H9 (cell line): ENCODE measurements around the gene VPS45. TPM values are rescaled to one million over a fixed set of nuclear protein-coding genes. Genes with fewer than 3 reads are reported as not detected.

Experiments used
- DNase-seq: peaks from one replicate; pipeline ENCODE4 v3.0.0-alpha.2; 2017
- H2AFZ ChIP-seq: one replicate; pipeline ENCODE4 v1.6.1; 2013; ENCODE audit warnings: mild to moderate bottlenecking, low read length, control low read depth, moderate library complexity
- H2AK5ac ChIP-seq: 2 replicates; pipeline ENCODE4 v1.6.1; 2013; ENCODE audit warnings: low read length, control low read depth, mixed read lengths; ENCODE audit not compliant: insufficient read length
- H2BK120ac ChIP-seq: one replicate; pipeline ENCODE4 v1.6.1; 2013; ENCODE audit warnings: low read depth, mild to moderate bottlenecking, low read length, control low read depth, inconsistent platforms; ENCODE audit not compliant: poor library complexity, severe bottlenecking
- H2BK12ac ChIP-seq: 2 replicates; pipeline ENCODE4 v1.6.1; 2013; ENCODE audit warnings: low read length, control low read depth, mixed read lengths, low read depth; ENCODE audit not compliant: insufficient read length
- H2BK15ac ChIP-seq: 2 replicates; pipeline ENCODE4 v1.6.1; 2013; ENCODE audit warnings: low read depth, low read length, control low read depth
- H2BK20ac ChIP-seq: one replicate; pipeline ENCODE4 v1.6.1; 2013; ENCODE audit warnings: low read depth, mild to moderate bottlenecking, low read length, control low read depth, inconsistent platforms; ENCODE audit not compliant: poor library complexity, severe bottlenecking
- H2BK5ac ChIP-seq: 2 replicates; pipeline ENCODE4 v1.6.1; 2013; ENCODE audit warnings: low read length, control low read depth, mixed read lengths; ENCODE audit not compliant: insufficient read length
- H3K14ac ChIP-seq: 2 replicates; pipeline ENCODE4 v1.6.1; 2013; ENCODE audit warnings: low read length, control low read depth; ENCODE audit not compliant: insufficient read depth
- H3K18ac ChIP-seq: 2 replicates; pipeline ENCODE4 v1.6.1; 2013; ENCODE audit warnings: low read depth, mild to moderate bottlenecking, mixed read lengths, low read length, control low read depth; ENCODE audit not compliant: insufficient read length
- H3K23ac ChIP-seq: 2 replicates; pipeline ENCODE4 v1.6.1; 2013; ENCODE audit warnings: low read length, control low read depth, mixed read lengths, low read depth; ENCODE audit not compliant: insufficient read length
- H3K23me2 ChIP-seq: 2 replicates; pipeline ENCODE4 v1.6.1; 2013; ENCODE audit warnings: low read depth, mild to moderate bottlenecking, mixed read lengths, low read length, control low read depth; ENCODE audit not compliant: insufficient read length, poor library complexity, severe bottlenecking
- H3K27ac ChIP-seq: 2 replicates; pipeline ENCODE4 v1.5.1; 2013; ENCODE audit warnings: low read length, control low read depth, mixed read lengths, low read depth; ENCODE audit not compliant: insufficient read length
- H3K27me3 ChIP-seq: 2 replicates; pipeline ENCODE4 v1.6.1; 2013; ENCODE audit warnings: low read length, control low read depth, inconsistent platforms; ENCODE audit not compliant: insufficient read depth
- H3K4ac ChIP-seq: 2 replicates; pipeline ENCODE4 v1.6.1; 2013; ENCODE audit warnings: low read depth, mild to moderate bottlenecking, control low read depth, inconsistent platforms, low read length, moderate library complexity
- H3K4me1 ChIP-seq: 2 replicates; pipeline ENCODE4 v1.6.1; 2013; ENCODE audit warnings: low read length, control low read depth, inconsistent platforms; ENCODE audit not compliant: insufficient read depth
- H3K4me2 ChIP-seq: 2 replicates; pipeline ENCODE4 v1.6.1; 2013; ENCODE audit warnings: low read length, control low read depth, mixed read lengths; ENCODE audit not compliant: insufficient read length, insufficient read depth
- H3K56ac ChIP-seq: 2 replicates; pipeline ENCODE4 v1.6.1; 2013; ENCODE audit warnings: low read depth, mild to moderate bottlenecking, mixed read lengths, low read length, control low read depth; ENCODE audit not compliant: insufficient read length
- H3K79me1 ChIP-seq: 2 replicates; pipeline ENCODE4 v1.6.1; 2013; ENCODE audit warnings: low read depth, mild to moderate bottlenecking, moderate library complexity, low read length, control low read depth, inconsistent platforms; ENCODE audit not compliant: insufficient read depth, poor library complexity, severe bottlenecking
- H3K79me2 ChIP-seq: 2 replicates; pipeline ENCODE4 v1.6.1; 2013; ENCODE audit warnings: low read length, control low read depth, inconsistent platforms; ENCODE audit not compliant: insufficient read depth
- H3K9ac ChIP-seq: 2 replicates; pipeline ENCODE4 v1.6.1; 2013; ENCODE audit warnings: low read length, control low read depth, mixed read lengths; ENCODE audit not compliant: insufficient read length; ENCODE audit errors: extremely low read depth
- H3K9me3 ChIP-seq: one replicate; pipeline ENCODE4 v1.6.1; 2013; ENCODE audit warnings: low read depth, low read length, inconsistent platforms; ENCODE audit not compliant: control insufficient read depth
- H3T11ph ChIP-seq: one replicate; pipeline ENCODE4 v1.6.1; 2013; ENCODE audit warnings: mild to moderate bottlenecking, low read length, control low read depth, inconsistent platforms
- H4K20me1 ChIP-seq: one replicate; pipeline ENCODE4 v1.6.1; 2013; ENCODE audit not compliant: control insufficient read depth, insufficient read length, insufficient read depth
- H4K5ac ChIP-seq: 2 replicates; pipeline ENCODE4 v1.6.1; 2013; ENCODE audit warnings: low read depth, mild to moderate bottlenecking, mixed read lengths, low read length, control low read depth; ENCODE audit not compliant: insufficient read length
- H4K8ac ChIP-seq: replicated peaks from 2 replicates; pipeline ENCODE4 v1.6.1; 2013; ENCODE audit warnings: low read length, control low read depth, mixed read lengths, low read depth; ENCODE audit not compliant: insufficient read length
- H4K91ac ChIP-seq: 2 replicates; pipeline ENCODE4 v1.6.1; 2013; ENCODE audit warnings: low read depth, mild to moderate bottlenecking, moderate library complexity, mixed read lengths, low read length, control low read depth; ENCODE audit not compliant: insufficient read length
- H3K27ac Mint-ChIP-seq, 3 experiments: 2 replicates in 2 of 3; 3 replicates in 1 of 3; pipeline ENCODE4 v1.8.0; 2020 to 2021; ENCODE audit warnings: mixed read lengths in 3 of 3, mild to moderate bottlenecking in 1 of 3, moderate library complexity in 1 of 3
- H3K27me3 Mint-ChIP-seq: 2 replicates; pipeline ENCODE4 v1.8.0; 2021; ENCODE audit warnings: low read depth, mild to moderate bottlenecking, moderate library complexity, mixed read lengths
- H3K36me3 Mint-ChIP-seq, 3 experiments: 2 replicates in 2 of 3; 3 replicates in 1 of 3; pipeline ENCODE4 v1.8.0; 2020 to 2021; ENCODE audit warnings: low read depth in 3 of 3, mixed read lengths in 3 of 3; ENCODE audit not compliant: insufficient read depth in 1 of 3
- H3K4me1 Mint-ChIP-seq, 2 experiments: 2 replicates each; pipeline ENCODE4 v1.8.0; 2020; ENCODE audit warnings: mixed read lengths in 2 of 2
- H3K4me3 Mint-ChIP-seq, 2 experiments: 2 replicates in 1 of 2; 3 replicates in 1 of 2; pipeline ENCODE4 v1.8.0; 2020 to 2021; ENCODE audit warnings: mild to moderate bottlenecking in 2 of 2, mixed read lengths in 2 of 2, moderate library complexity in 1 of 2
- H3K9me3 Mint-ChIP-seq, 2 experiments: 2 replicates in 1 of 2; 3 replicates in 1 of 2; pipeline ENCODE4 v1.8.0; 2020; ENCODE audit warnings: mild to moderate bottlenecking in 2 of 2, mixed read lengths in 2 of 2, moderate library complexity in 1 of 2
- WGBS: extraction: QIAGEN DNeasy Blood & Tissue Kit; methylation state at CpG from one replicate; pipeline ENCODE4 v1.1.7; 2013; ENCODE audit warnings: missing lambda C conversion rate, low lambda C conversion rate, mixed read lengths; ENCODE audit not compliant: insufficient read length; ENCODE audit errors: extremely low coverage; 5-methylcytosine and 5-hydroxymethylcytosine counted together
- total RNA-seq: library from RNA; stranded (reverse); gene quantifications from 2 replicates; pipeline ENCODE4 v1.2.1, GENCODE V29; 2021
- TF ChIP-seq, protein P1 (sequence below): fragments of 200-600 bp; sonication (generic); conservative IDR thresholded peaks from 3 replicates; pipeline ENCODE4 v1.8.0; 2021; ENCODE audit warnings: antibody characterized with exemption, mild to moderate bottlenecking

VPS45 gene
- total RNA-seq, 1 experiment from 2014 or later, result 31.8 TPM

DNA sequence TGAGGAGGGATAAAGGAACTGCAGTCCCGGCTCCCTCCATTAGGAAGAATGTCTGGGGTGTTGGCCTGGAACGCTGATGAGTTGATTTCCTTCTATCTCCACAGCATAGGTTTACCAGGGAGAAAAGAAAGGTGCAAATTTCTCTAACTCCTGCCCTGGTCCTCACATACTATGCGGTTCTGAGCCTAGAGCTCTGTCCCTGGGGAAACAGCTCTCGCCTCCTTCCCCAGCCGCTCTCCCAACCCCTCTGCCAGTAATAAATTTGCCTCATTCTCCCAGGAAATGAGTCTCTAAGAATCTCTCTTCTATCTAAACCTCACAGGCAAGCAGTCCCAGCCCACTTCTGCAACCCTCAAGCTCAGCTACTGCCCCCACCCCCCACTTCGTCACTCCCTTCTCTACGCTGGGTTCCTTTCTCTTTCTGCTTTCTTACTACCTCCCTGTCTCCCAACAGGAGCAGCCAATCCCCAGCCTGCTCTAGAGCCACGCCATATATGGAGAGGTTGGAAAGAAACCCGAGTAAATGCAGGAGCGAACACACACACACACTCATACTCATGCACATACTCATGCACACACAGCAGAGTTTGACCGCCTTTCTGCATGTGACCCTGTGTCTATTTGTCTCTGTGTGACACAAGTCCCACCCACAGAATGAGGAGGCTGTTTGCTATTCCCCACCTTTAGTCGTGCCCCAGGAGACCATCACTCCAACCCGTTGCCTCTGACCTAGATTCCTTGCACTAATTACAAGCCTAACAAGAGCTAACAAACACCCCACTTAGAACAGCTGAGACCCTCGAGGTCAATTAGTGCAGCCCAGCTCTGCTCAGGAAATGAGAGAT lies 95.5 kb downstream of the VPS45 start:
- H2BK120ac ChIP-seq, result peak overlapping the region; percentile 89
- DNase-seq, result peak; percentile 96
- H3K36me3 Mint-ChIP-seq, result peaks cover 14 to 29% (median 20%) of the 10 kb centered on the region in 3 experiments
- peak overlapping the region; percentile 39 for H2BK5ac ChIP-seq
- peak overlapping the region; percentile 31 for H3K4me2 ChIP-seq
- H3K14ac ChIP-seq, result peak overlapping the region; percentile 91; the same call in 1 of the 2 replicates
- H4K5ac ChIP-seq, result no peak overlapping the region
- peak overlapping the region; percentile 7 for H2BK12ac ChIP-seq
- no peak overlapping the region for H3K56ac ChIP-seq
- no CpG with 5 or more reads among the region's 14 CpGs for WGBS
- no peak overlapping the region for H4K8ac ChIP-seq
- H3K27me3 Mint-ChIP-seq, result no peaks in the 10 kb centered on the region; the same call in 1 of the 2 replicates
- no peaks in the 10 kb centered on the region for H4K20me1 ChIP-seq
- no peak overlapping the region for H2BK15ac ChIP-seq
- no peaks in the 10 kb centered on the region for H3K27me3 ChIP-seq
- no peaks in the 10 kb centered on the region; a peak in 1 of 5 replicates for H3K9me3 Mint-ChIP-seq
- peak overlapping the region; percentile 53 to 77 for H3K4me3 Mint-ChIP-seq
- peak overlapping the region; percentile 74 for H3T11ph ChIP-seq
- H3K23me2 ChIP-seq, result peaks cover 7% of the 10 kb centered on the region
- H2AK5ac ChIP-seq, result no peak overlapping the region
- H3K9ac ChIP-seq, result peak overlapping the region; percentile 59
- TF ChIP-seq, protein P1, sequence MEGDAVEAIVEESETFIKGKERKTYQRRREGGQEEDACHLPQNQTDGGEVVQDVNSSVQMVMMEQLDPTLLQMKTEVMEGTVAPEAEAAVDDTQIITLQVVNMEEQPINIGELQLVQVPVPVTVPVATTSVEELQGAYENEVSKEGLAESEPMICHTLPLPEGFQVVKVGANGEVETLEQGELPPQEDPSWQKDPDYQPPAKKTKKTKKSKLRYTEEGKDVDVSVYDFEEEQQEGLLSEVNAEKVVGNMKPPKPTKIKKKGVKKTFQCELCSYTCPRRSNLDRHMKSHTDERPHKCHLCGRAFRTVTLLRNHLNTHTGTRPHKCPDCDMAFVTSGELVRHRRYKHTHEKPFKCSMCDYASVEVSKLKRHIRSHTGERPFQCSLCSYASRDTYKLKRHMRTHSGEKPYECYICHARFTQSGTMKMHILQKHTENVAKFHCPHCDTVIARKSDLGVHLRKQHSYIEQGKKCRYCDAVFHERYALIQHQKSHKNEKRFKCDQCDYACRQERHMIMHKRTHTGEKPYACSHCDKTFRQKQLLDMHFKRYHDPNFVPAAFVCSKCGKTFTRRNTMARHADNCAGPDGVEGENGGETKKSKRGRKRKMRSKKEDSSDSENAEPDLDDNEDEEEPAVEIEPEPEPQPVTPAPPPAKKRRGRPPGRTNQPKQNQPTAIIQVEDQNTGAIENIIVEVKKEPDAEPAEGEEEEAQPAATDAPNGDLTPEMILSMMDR, result peak; percentile 34; the same call in 2 of the 3 replicates
- H3K79me1 ChIP-seq, result no peaks in the 10 kb centered on the region
- H3K4ac ChIP-seq, result peak overlapping the region; percentile 12; the same call in 1 of the 2 replicates
- H3K4me1 Mint-ChIP-seq, result peaks cover 45 to 46% of the 10 kb centered on the region in 2 experiments
- H3K27ac ChIP-seq, result peak overlapping the region; percentile 92
- H4K91ac ChIP-seq, result no peak overlapping the region
- no peaks in the 10 kb centered on the region for H3K79me2 ChIP-seq
- no peak overlapping the region for H3K23ac ChIP-seq
- no peak overlapping the region for H2BK20ac ChIP-seq
- H3K27ac Mint-ChIP-seq, result peak overlapping the region; percentile 96 to 100 (median 99)
- peaks cover 16% of the 10 kb centered on the region for H3K4me1 ChIP-seq
- peak overlapping the region; percentile 93 for H3K18ac ChIP-seq
- H3K9me3 ChIP-seq, result no peaks in the 10 kb centered on the region
- no peak overlapping the region for H2AFZ ChIP-seq
